Measurements from ENCODE around the gene BRCC3. TPM values are rescaled to one million over a fixed set of nuclear protein-coding genes. Genes with fewer than 3 reads are reported as not detected.

BRCC3 gene
- total RNA-seq, 2 experiments from 2014 or later: 32.8 to 33.5 TPM

- DNase-seq: no peak
- ChIA-PET CTCF (interaction anchor here (2.3 kb wide), 1 partner anchor 8 kb away, joined by 9 read pairs; no protein-coding TSS in a partner anchor), POLR2A (no interaction called here)
- Mint-ChIP-seq H3K36me3 (ENCODE audit: low read depth) (peaks cover 9% of the 10 kb centered on the region), H3K4me3 (no peak overlapping the region), H3K9me3 (ENCODE audit: insufficient read depth) (no peaks in the 10 kb centered on the region), H3K27ac (no peak overlapping the region), H3K27me3 (ENCODE audit: low read depth) (no peaks in the 10 kb centered on the region), H3K4me1 (ENCODE audit: low read depth) (peaks cover 12% of the 10 kb centered on the region)
- ATAC-seq: no peak
Observed at GRCh38 chrX:155065035-155065734, 6.1 kb upstream of the BRCC3 start.

- ATAC-seq: no peak
- CTCF ChIA-PET: interaction anchor here (2.8 kb wide), 1 partner anchor 10 kb away, joined by 16 read pairs; no protein-coding TSS in a partner anchor
Observed at GRCh38 chrX:155068165-155068564, 3.1 kb upstream of the BRCC3 start.

GRCh38 chrX:155069414-155069813 is 1.9 kb upstream of the BRCC3 start:
- ATAC-seq: no peak
- POLR2A ChIA-PET: interaction anchor here (0.8 kb wide), 1 partner anchor 43 kb away, joined by 3 read pairs; the partner anchor contains the start of gene FUNDC2
- H3K4me3 Mint-ChIP-seq: peak overlapping the region; percentile 82
- no peak overlapping the region for H3K27ac Mint-ChIP-seq
- peaks cover 24% of the 10 kb centered on the region for H3K36me3 Mint-ChIP-seq (ENCODE audit: low read depth)
- peaks cover 37% of the 10 kb centered on the region for H3K4me1 Mint-ChIP-seq (ENCODE audit: low read depth)
- no peak for DNase-seq
- no peaks in the 10 kb centered on the region for H3K27me3 Mint-ChIP-seq (ENCODE audit: low read depth)
- CTCF ChIA-PET: interaction anchor here (2.8 kb wide), 1 partner anchor 12 kb away, joined by 16 read pairs; no protein-coding TSS in a partner anchor
- H3K9me3 Mint-ChIP-seq (ENCODE audit: insufficient read depth): no peaks in the 10 kb centered on the region

More at GRCh38 chrX:155068165-155068564, 3.1 kb upstream of the BRCC3 start:
- Mint-ChIP-seq H3K27me3 (ENCODE audit: low read depth) (no peaks in the 10 kb centered on the region), H3K36me3 (ENCODE audit: low read depth) (peaks cover 12% of the 10 kb centered on the region), H3K27ac (no peak overlapping the region), H3K4me1 (ENCODE audit: low read depth) (peaks cover 25% of the 10 kb centered on the region), H3K9me3 (ENCODE audit: insufficient read depth) (no peaks in the 10 kb centered on the region), H3K4me3 (peak overlapping the region; percentile 31)
- DNase-seq: no peak
- POLR2A ChIA-PET: interaction anchor here (0.6 kb wide), 1 partner anchor 40 kb away, joined by 3 read pairs; no protein-coding TSS in a partner anchor

GRCh38 chrX:155070038-155070437 is 1.3 kb upstream of the BRCC3 start:
- Mint-ChIP-seq H3K36me3 (ENCODE audit: low read depth) (peaks cover 25% of the 10 kb centered on the region), H3K27me3 (ENCODE audit: low read depth) (no peaks in the 10 kb centered on the region), H3K27ac (peak overlapping the region; percentile 92), H3K9me3 (ENCODE audit: insufficient read depth) (no peaks in the 10 kb centered on the region), H3K4me3 (peak overlapping the region; percentile 82), H3K4me1 (ENCODE audit: low read depth) (peaks cover 38% of the 10 kb centered on the region)
- ChIA-PET CTCF (interaction anchor here (2.8 kb wide), 1 partner anchor 12 kb away, joined by 16 read pairs; no protein-coding TSS in a partner anchor), POLR2A (interaction anchor here (0.5 to 1.1 kb wide), 3 partner anchors 43 to 564 kb away, joined by 3 read pairs; partner anchors contain the start of gene FUNDC2)
- ATAC-seq (no peak), DNase-seq (no peak)

- H3K27ac Mint-ChIP-seq: peak overlapping the region; percentile 92
- ChIA-PET CTCF (interaction anchor here (2.8 kb wide), 1 partner anchor 13 kb away, joined by 16 read pairs; no protein-coding TSS in a partner anchor), POLR2A (interaction anchor here (0.5 to 1.1 kb wide), 3 partner anchors 44 to 564 kb away, joined by 3 read pairs; partner anchors contain the start of gene FUNDC2)
- ATAC-seq: peak; percentile 3
- peaks cover 31% of the 10 kb centered on the region for H3K36me3 Mint-ChIP-seq (ENCODE audit: low read depth)
- peak overlapping the region; percentile 82 for H3K4me3 Mint-ChIP-seq
- no peaks in the 10 kb centered on the region for H3K27me3 Mint-ChIP-seq (ENCODE audit: low read depth)
- peaks cover 44% of the 10 kb centered on the region for H3K4me1 Mint-ChIP-seq (ENCODE audit: low read depth)
- DNase-seq: no peak
- H3K9me3 Mint-ChIP-seq (ENCODE audit: insufficient read depth): no peaks in the 10 kb centered on the region
Observed at GRCh38 chrX:155070663-155070974, 689 bp upstream of the BRCC3 start.

- H3K36me3 Mint-ChIP-seq (ENCODE audit: low read depth): peaks cover 34% of the 10 kb centered on the region
- H3K4me3 Mint-ChIP-seq: peak overlapping the region; percentile 91
- H3K4me1 Mint-ChIP-seq (ENCODE audit: low read depth): peaks cover 43% of the 10 kb centered on the region
- DNase-seq (peak; percentile 24), ATAC-seq (no peak)
- CTCF ChIA-PET: no interaction called here
- POLR2A ChIA-PET: interaction anchor here (0.9 to 1.2 kb wide), 2 partner anchors 10 to 45 kb away, joined by 3 to 4 read pairs; partner anchors contain the start of gene FUNDC2
- H3K27ac Mint-ChIP-seq: peak overlapping the region; percentile 92
- no peaks in the 10 kb centered on the region for H3K27me3 Mint-ChIP-seq (ENCODE audit: low read depth)
- H3K9me3 Mint-ChIP-seq (ENCODE audit: insufficient read depth): no peaks in the 10 kb centered on the region
Observed at GRCh38 chrX:155071694-155072280, 479 bp downstream of the BRCC3 start.

- CTCF ChIA-PET: interaction anchor here (0.7 to 2.2 kb wide), 4 partner anchors 9 to 168 kb away, joined by 3 to 11 read pairs (median 8); no protein-coding TSS in a partner anchor
- Mint-ChIP-seq H3K27me3 (ENCODE audit: low read depth) (no peaks in the 10 kb centered on the region), H3K27ac (no peak overlapping the region), H3K4me3 (no peak overlapping the region), H3K4me1 (ENCODE audit: low read depth) (no peaks in the 10 kb centered on the region), H3K9me3 (ENCODE audit: insufficient read depth) (no peaks in the 10 kb centered on the region), H3K36me3 (ENCODE audit: low read depth) (peaks cover 35% of the 10 kb centered on the region)
- DNase-seq (peak; percentile 45), ATAC-seq (peak; percentile 64)
- POLR2A ChIA-PET: no interaction called here
Observed at GRCh38 chrX:155086202-155086840, 15.0 kb downstream of the BRCC3 start.

- H3K27me3 Mint-ChIP-seq (ENCODE audit: low read depth): no peaks in the 10 kb centered on the region
- H3K4me1 Mint-ChIP-seq (ENCODE audit: low read depth): no peaks in the 10 kb centered on the region
- H3K27ac Mint-ChIP-seq: no peak overlapping the region
- no peak overlapping the region for H3K4me3 Mint-ChIP-seq
- ChIA-PET POLR2A (no interaction called here), CTCF (interaction anchor here (0.7 to 2.2 kb wide), 4 partner anchors 10 to 169 kb away, joined by 3 to 11 read pairs (median 8); no protein-coding TSS in a partner anchor)
- H3K36me3 Mint-ChIP-seq (ENCODE audit: low read depth): peaks cover 33% of the 10 kb centered on the region
- no peaks in the 10 kb centered on the region for H3K9me3 Mint-ChIP-seq (ENCODE audit: insufficient read depth)
- no peak for DNase-seq
- ATAC-seq: no peak
Observed at GRCh38 chrX:155086961-155087735, 15.8 kb downstream of the BRCC3 start.

GRCh38 chrX:155094468-155095061 is 23.3 kb downstream of the BRCC3 start:
- DNase-seq (peak; percentile 39), ATAC-seq (peak; percentile 53)
- H3K36me3 Mint-ChIP-seq (ENCODE audit: low read depth): peaks cover 28% of the 10 kb centered on the region
- H3K4me3 Mint-ChIP-seq: no peak overlapping the region
- ChIA-PET CTCF (interaction anchor here (0.7 to 3.7 kb wide), 10 partner anchors 10 to 177 kb away, joined by 3 to 16 read pairs (median 4); partner anchors contain the start of gene VBP1), POLR2A (no interaction called here)
- H3K4me1 Mint-ChIP-seq (ENCODE audit: low read depth): no peaks in the 10 kb centered on the region
- H3K27me3 Mint-ChIP-seq (ENCODE audit: low read depth): no peaks in the 10 kb centered on the region
- no peaks in the 10 kb centered on the region for H3K9me3 Mint-ChIP-seq (ENCODE audit: insufficient read depth)
- H3K27ac Mint-ChIP-seq: no peak overlapping the region

- H3K27ac Mint-ChIP-seq: no peak overlapping the region
- no peaks in the 10 kb centered on the region for H3K9me3 Mint-ChIP-seq (ENCODE audit: insufficient read depth)
- H3K4me3 Mint-ChIP-seq: no peak overlapping the region
- peaks cover 34% of the 10 kb centered on the region for H3K36me3 Mint-ChIP-seq (ENCODE audit: low read depth)
- CTCF ChIA-PET: interaction anchor here (1.5 kb wide), 1 partner anchor 188 kb away, joined by 3 read pairs; no protein-coding TSS in a partner anchor
- no peaks in the 10 kb centered on the region for H3K4me1 Mint-ChIP-seq (ENCODE audit: low read depth)
- POLR2A ChIA-PET: no interaction called here
- ATAC-seq (no peak), DNase-seq (no peak)
- H3K27me3 Mint-ChIP-seq (ENCODE audit: low read depth): no peaks in the 10 kb centered on the region
Observed at GRCh38 chrX:155105919-155106318, 34.6 kb downstream of the BRCC3 start.

GRCh38 chrX:155108427-155108826 is 37.1 kb downstream of the BRCC3 start:
- H3K9me3 Mint-ChIP-seq (ENCODE audit: insufficient read depth): no peaks in the 10 kb centered on the region
- H3K4me3 Mint-ChIP-seq: no peak overlapping the region
- ATAC-seq: no peak
- H3K36me3 Mint-ChIP-seq (ENCODE audit: low read depth): peaks cover 45% of the 10 kb centered on the region
- ChIA-PET CTCF (no interaction called here), POLR2A (no interaction called here)
- H3K27ac Mint-ChIP-seq: no peak overlapping the region
- DNase-seq: no peak
- H3K4me1 Mint-ChIP-seq (ENCODE audit: low read depth): no peaks in the 10 kb centered on the region
- no peaks in the 10 kb centered on the region for H3K27me3 Mint-ChIP-seq (ENCODE audit: low read depth)
